OCI-M1 (cell line): ENCODE results near the gene PARP2.
"Not testable (repeated sequence)": the region's sequence is repeated elsewhere in the genome, so short reads cannot be mapped to it uniquely, and the experiment has no call there.

ENCODE experiments used
- DNase-seq: peaks from one replicate; lab custom pipeline; 2025; lab: John Stamatoyannopoulos, UW

Gene PARP2

DNA sequence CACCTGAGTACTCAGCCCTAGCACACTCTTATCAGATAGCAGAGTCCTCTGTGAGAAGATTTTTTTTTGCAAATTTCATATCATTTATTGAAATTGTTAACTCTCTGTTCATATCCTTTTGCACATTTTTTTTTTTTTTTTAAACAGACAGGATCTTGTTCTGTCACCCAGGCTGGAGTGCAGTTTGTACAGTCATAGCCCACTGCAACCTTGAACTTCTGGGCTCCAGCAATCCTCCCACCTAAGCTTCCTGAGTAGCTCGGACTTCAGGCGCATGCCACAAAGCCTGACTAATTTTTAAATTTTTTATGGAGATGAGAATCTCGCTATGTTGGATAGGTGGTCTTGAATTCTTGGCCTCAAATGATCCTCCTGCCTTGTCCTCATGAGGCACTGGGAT is 4.3 kb downstream of the PARP2 start:
- no peak for DNase-seq

- no peak for DNase-seq
Observed at GRCh38 chr14:20350282-20350681, 6.8 kb downstream of the PARP2 start.

DNA sequence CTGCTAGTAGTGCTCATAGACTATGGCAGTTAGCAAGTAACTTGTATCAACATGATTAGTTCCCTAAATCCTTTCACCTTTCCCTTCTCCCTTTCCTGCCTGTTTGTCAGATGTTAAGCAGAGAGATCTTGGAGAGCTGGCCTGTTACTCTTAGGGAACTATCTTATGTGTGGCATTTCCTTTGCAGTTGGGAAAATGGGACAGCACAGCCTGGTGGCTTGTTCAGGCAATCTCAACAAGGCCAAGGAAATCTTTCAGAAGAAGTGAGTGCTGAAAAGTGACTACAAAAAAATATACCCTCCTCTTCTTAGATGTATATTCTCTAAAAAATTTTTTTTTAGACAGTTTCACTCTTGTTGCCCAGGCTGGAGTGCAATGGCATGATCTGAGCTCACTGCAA is 7.4 kb downstream of the PARP2 start:
- no peak for DNase-seq

GRCh38 chr14:20356422-20356821 is 13.0 kb downstream of the PARP2 start:
- DNase-seq, result no peak

- DNase-seq, result not testable (repeated sequence)
Observed at GRCh38 chr14:20358474-20358873, 15.0 kb downstream of the PARP2 start.

GRCh38 chr14:20365928-20366327 is 22.5 kb downstream of the PARP2 start:
- DNase-seq, result no peak

- no peak for DNase-seq
Observed at GRCh38 chr14:20372796-20373195, 29.4 kb downstream of the PARP2 start.

- no peak for DNase-seq
Observed at GRCh38 chr14:20375471-20375870, 32.0 kb downstream of the PARP2 start.

- no peak for DNase-seq
Observed at GRCh38 chr14:20376071-20376588, 32.7 kb downstream of the PARP2 start.

DNA sequence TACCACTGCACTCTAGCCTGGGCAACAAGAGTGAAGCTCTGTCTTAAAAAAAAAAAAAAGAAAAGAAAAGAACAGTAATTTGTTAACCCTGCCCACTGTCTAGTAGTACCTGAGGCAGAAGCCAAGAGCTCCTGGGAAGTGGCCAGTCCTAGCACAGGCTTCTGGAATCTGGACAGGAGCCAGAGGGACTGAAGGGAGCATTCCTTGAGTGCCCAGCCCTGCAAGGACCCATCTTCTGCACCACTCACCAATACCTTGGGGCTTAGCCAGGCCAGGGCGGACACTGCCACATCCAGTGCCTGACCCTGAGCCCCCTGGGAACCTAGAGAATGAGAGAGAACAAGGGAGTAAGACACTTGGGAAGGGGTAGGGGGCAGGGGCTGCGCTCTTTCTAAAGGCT is 33.7 kb downstream of the PARP2 start:
- no peak for DNase-seq

DNA sequence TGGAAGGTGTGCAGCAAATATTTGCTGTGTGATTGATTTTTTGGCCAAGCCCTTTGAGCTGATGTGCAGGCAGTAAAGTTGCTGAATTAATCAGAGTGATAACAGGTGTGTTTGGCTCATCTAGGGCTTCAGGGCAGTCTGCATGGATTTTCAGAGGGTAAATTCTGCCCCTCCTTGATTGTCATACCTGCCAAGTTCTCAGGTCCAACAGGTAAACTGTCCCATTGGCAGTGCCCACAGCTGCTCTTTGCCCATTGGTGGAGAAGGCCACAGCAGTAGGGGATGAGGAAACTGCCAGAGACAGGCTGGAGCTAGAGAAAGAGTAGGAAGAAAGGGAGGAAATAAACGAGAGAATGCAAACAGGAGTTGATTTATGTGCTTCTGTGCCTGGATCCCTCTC is 36.3 kb downstream of the PARP2 start:
- DNase-seq, result no peak

DNA sequence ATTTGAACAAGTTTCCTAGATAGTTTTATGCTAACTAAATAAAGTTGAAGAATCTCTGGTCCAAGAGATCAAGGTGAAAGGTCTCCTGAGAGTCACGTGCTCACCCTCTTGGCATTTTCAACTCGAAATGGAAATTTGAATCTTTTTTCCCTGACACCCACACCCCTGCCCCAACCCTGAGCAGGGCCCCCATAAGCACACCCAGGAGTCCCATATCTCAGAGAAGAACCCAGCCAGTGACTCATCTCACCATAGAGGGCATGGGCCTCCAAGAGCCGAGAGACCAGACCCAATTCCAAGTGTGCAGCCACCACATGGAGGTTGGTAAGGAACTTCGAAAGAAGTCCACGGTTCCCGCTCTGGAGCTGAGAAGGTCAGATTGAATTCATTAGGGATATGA is 37.2 kb downstream of the PARP2 start:
- no peak for DNase-seq

DNA sequence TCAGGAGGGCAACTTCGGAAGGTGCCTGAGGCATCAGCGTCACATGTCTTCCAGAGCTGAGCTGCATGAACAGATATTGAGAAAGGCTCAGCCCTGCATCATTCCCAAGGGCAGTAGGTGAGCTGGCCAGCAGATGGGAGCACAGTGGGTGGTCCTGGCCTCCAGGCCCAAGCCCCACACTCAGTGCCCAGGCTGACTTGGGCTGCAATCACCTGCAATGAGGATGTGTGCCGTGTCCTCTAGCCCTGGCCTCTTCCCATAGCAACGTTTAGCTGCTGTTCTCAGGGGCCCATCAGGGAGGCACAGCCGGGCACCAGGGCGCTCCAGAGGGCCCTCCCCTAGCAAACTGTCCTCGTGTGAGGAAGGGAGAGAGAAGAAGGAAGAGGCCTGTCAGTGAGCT is 37.9 kb downstream of the PARP2 start:
- no peak for DNase-seq

DNA sequence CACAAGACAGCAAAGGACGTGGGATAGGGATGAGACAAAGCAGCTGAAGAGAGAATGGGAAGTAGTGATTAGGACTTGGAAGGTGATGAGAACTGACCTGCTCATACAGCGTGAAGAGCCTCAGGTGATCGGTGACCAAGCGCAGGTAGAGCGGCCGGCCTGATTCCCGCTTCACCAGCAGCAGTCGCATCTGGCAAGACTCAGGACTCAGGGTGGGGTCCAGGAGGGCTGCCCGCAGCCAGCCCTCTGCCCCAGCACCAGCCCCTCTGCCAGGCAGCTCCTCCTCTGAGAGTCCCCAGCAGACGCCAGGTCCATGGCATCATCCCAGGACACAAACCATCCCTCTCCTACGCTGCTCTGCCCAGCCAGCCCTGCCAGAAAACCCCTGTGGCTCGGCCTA is 39.1 kb downstream of the PARP2 start:
- no peak for DNase-seq

- DNase-seq, result no peak
Observed at GRCh38 chr14:20383032-20383431, 39.6 kb downstream of the PARP2 start.

- DNase-seq, result no peak
Observed at GRCh38 chr14:20383636-20384035, 40.2 kb downstream of the PARP2 start.

DNA sequence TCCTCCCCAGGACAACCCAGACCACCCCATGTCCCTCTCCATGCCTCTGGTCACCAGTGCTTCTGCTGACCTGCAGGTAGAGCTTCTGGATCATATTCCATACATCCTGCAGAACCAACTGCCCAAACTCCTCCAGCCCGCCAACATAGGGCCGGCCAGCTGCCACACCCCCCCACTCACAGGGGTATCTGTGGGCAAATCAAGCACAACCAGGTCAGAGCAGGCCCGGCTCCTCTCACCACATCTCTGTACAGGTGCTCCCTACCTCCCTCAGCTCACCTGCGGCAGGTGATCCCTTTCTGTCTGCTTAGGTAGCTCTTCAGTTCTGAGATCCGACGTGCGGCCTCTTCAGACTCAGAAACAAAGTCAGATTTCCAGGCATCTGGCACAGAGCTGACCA is 40.9 kb downstream of the PARP2 start:
- no peak for DNase-seq

GRCh38 chr14:20384886-20385285 is 41.5 kb downstream of the PARP2 start:
- no peak for DNase-seq

DNA sequence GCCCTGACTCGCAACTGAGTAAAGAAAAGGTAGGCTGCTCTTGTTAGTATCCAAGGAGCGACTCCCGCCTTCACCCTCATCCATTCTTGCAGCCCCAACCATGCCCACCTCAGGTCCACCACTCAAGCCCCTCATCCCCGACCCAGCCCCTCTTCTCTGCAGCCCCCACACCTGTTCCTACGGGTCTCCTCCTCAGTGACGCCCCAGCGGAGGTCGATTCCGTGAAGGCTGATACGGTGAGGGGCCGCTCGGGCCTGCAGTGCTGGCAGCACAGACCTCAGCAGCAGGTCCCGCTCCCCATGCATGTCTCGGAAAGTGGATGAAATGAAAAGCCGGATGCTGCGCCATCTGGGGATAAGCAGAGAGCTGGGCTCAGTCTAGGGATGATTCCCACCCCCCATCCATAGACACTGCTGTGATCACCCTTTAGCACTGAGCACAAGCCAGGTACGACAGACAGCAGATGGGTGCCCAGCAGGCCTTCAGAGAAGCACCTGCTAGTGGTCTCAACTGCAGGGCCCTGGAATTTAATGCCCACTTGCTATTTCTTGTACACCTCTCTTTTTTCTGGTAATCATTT is 42.9 kb downstream of the PARP2 start:
- DNase-seq, result no peak

DNA sequence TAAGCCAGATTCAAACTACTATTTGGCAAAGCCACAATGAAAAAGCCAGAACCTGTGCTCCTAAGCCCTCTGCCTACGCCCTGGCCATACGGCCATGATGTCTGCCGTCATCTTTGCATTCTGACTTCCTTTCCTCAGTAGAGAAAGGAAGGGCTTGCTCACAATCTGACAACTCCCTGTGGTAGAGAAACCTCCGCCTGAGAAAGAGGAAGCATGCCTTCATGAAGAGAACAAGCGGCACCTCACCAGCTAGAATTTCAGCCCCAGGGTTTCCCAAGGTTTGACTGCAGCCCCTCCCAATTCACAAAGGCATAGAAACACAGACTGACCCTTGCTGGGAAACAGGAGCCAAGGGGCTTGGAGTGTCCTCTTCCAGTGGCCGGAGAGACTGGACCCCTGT is 44.1 kb downstream of the PARP2 start:
- no peak for DNase-seq

- no peak for DNase-seq
Observed at GRCh38 chr14:20388159-20388558, 44.7 kb downstream of the PARP2 start.

- DNase-seq, result no peak
Observed at GRCh38 chr14:20391505-20391904, 48.1 kb downstream of the PARP2 start.

DNA sequence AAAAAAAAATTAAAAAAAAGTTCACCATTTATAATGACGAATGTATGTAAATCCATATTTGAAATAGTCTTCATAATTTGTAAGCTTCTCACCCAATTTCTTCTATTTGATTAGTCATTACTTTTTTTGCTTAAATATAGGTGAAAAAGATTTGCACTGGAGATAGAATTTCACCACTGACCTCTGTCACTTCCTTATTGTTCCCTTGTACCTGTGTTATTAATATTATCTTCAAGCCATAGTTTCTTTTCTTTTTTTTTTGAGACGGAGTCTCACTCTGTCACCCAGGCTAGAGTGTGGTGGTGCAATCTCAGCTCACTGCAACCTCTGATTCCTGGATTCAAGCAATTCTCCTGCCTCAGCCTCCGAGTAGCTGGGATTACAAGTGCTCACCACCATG is 54.1 kb downstream of the PARP2 start:
- DNase-seq, result no peak

GRCh38 chr14:20400589-20400964 is 57.1 kb downstream of the PARP2 start:
- DNase-seq, result no peak
